ENCODE results near the gene GALNTL6.

The GALNTL6 gene

DNA sequence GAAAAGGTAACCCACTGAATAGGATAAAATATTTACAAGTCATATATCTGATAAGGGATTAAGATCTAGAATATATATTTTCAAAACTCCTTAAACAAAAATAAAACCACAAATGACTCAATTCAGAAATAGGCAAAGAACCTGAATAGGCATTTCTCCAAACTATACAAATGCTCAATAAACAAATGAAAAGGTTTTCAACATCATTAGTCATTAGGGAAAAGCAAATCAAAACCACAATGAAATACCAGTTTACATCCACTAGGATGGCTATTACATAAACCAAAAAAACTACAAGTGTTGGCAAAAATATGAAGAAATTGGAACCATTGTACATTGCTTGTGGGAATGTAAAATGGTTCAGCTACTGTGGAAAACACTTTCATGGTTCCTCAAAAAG is 1188.4 kb downstream of the GALNTL6 start:
- H3K4me1 ChIP-seq (ENCODE audit: control insufficient read depth, insufficient read depth, low read length): no peaks in the 10 kb centered on the region
- no peaks in the 10 kb centered on the region for H3K27me3 ChIP-seq (ENCODE audit: control insufficient read depth, insufficient read depth, low read length)
- H3K36me3 ChIP-seq (ENCODE audit: control insufficient read depth, insufficient read depth, low read length): no peaks in the 10 kb centered on the region
- no peak overlapping the region for H3K9ac ChIP-seq (ENCODE audit: low read depth, low read length)
- H3K4me3 ChIP-seq (ENCODE audit: low read depth, low read length): no peak overlapping the region
- H3K9me3 ChIP-seq (ENCODE audit: control insufficient read depth, insufficient read depth, low read length): no peaks in the 10 kb centered on the region

DNA sequence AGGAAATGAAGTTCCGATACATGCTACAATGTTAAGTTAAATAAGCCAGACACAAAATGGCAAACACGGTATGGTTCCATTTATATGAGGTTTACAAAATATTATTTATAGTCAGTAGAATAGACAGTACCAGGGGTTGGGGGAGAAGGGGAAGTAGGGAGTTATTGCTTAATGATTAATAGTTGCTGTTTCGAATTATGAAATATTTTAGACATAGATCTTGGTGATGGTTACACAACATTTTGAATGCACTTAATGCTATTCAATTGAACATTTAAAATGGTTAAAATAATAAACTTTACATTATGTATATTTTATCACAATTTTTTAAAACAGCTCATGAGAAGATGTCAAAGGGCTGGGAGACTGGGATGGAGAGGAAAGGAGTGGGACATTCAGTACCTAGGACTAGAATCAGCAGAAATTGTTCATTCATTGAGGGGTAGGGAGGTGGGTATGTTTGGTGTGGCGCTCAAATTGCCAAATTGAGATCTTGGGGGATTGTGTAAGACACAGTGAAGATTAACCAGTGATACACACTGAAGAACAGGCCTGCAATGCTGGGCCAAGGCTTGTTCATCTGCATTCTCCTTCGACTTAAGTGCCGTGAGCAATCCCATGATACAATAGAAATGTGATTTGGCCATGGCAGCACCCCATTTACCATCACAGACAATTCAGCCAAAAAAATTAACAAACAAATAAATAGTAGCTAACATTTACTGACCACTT is 1189.8 kb downstream of the GALNTL6 start:
- no peaks in the 10 kb centered on the region for H3K4me1 ChIP-seq (ENCODE audit: control insufficient read depth, insufficient read depth, low read length)
- H3K27me3 ChIP-seq (ENCODE audit: control insufficient read depth, insufficient read depth, low read length): no peaks in the 10 kb centered on the region
- H3K4me3 ChIP-seq (ENCODE audit: low read depth, low read length): no peak overlapping the region
- no peaks in the 10 kb centered on the region for H3K9me3 ChIP-seq (ENCODE audit: control insufficient read depth, insufficient read depth, low read length)
- no peaks in the 10 kb centered on the region for H3K36me3 ChIP-seq (ENCODE audit: control insufficient read depth, insufficient read depth, low read length)
- H3K9ac ChIP-seq (ENCODE audit: low read depth, low read length): no peak overlapping the region

DNA sequence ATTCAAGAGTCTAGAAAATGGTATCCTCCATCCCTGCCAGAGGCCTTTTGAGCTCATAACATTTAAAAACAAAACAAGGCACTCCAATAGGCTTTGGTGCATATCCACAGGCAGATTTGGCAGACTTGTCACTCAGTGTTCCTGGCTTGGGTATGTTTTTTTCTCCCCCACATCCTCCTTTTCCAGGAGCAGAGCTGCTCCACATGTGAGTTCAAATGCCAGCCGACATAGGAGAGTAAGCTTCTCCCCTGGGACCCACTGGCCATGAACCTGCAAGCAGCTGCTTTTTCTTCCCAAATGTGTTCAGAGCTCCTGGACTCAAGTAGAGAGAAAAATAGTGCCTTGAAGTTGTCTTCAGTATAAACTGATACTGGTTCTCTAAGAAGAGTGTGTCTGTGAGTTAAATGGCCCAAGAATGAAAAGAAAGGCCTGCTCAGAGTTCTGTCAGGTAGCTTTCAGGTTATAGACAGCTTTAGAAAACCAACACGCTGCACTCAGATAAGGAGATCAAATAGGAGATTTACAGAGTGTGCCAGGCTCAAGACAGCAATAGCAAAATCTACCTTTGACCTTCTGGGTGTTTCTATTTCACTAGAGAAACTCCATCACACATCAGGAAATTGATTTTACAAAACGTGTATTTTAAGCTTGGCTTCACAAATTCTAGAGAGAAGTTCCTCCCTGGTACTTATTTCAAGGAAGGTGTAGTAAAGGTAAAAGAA is 1192.9 kb downstream of the GALNTL6 start:
- Histone ChIP-seq H3K9ac (ENCODE audit: low read depth, low read length) (no peak overlapping the region), H3K4me1 (ENCODE audit: control insufficient read depth, insufficient read depth, low read length) (no peaks in the 10 kb centered on the region), H3K4me3 (ENCODE audit: low read depth, low read length) (no peak overlapping the region), H3K9me3 (ENCODE audit: control insufficient read depth, insufficient read depth, low read length) (no peaks in the 10 kb centered on the region), H3K27me3 (ENCODE audit: control insufficient read depth, insufficient read depth, low read length) (no peaks in the 10 kb centered on the region), H3K36me3 (ENCODE audit: control insufficient read depth, insufficient read depth, low read length) (no peaks in the 10 kb centered on the region)

DNA sequence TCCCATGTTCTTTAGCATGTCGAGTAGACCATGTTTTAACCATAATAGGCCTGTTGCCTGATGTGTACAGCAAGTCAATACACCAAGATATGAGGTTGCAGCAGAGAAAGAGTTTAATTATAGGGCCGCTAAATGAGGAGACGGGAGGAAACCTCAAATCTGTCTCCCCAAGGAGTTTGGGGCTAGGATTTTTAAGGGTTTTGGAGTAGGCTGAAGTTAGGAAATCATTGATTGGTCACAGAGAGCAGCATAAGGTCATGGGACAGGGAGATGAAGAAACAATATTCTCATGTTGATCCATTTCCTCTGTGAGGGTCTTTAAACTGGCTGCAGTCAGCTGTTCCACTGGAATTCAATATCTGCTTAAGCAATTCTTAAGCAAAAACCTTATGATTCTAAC is 1195.2 kb downstream of the GALNTL6 start:
- no peaks in the 10 kb centered on the region for H3K9me3 ChIP-seq (ENCODE audit: control insufficient read depth, insufficient read depth, low read length)
- no peak overlapping the region for H3K4me3 ChIP-seq (ENCODE audit: low read depth, low read length)
- H3K36me3 ChIP-seq (ENCODE audit: control insufficient read depth, insufficient read depth, low read length): no peaks in the 10 kb centered on the region
- H3K9ac ChIP-seq (ENCODE audit: low read depth, low read length): no peak overlapping the region
- peaks cover 3% of the 10 kb centered on the region for H3K4me1 ChIP-seq (ENCODE audit: control insufficient read depth, insufficient read depth, low read length)
- no peaks in the 10 kb centered on the region for H3K27me3 ChIP-seq (ENCODE audit: control insufficient read depth, insufficient read depth, low read length)

DNA sequence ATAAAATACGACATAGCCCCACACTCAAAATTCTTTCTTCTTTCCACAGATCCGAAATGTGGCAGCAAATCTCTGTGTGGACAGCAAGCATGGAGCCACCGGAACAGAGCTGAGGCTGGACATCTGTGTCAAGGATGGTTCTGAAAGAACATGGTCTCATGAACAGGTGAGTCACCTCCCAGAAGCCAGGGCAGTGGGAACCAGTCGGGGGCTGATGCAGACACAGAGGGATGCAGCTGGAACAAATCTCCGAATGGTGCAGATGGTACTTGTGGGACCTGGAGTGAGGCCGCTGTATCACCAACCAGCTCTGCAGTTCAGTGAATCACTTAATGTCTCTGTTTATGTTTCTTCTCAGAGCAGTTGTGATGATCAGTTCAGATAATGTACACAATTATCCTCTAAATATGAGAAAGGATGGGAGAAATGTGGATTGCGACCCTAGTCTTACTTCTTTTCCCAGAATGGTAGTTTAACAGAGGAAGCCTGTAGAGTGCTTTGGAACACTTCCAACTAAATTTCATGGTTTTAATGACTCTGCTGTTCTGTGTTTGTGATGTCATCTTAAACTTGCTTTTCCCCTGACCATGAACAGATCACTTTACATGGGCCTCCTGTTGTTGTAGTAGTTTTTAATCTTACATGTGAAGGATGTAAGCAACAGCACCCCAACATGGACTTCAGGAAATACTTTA is 1196.1 kb downstream of the GALNTL6 start:
- Histone ChIP-seq H3K9ac (ENCODE audit: low read depth, low read length) (no peak overlapping the region), H3K9me3 (ENCODE audit: control insufficient read depth, insufficient read depth, low read length) (no peaks in the 10 kb centered on the region), H3K4me1 (ENCODE audit: control insufficient read depth, insufficient read depth, low read length) (peaks cover 10% of the 10 kb centered on the region), H3K4me3 (ENCODE audit: low read depth, low read length) (no peak overlapping the region), H3K36me3 (ENCODE audit: control insufficient read depth, insufficient read depth, low read length) (no peaks in the 10 kb centered on the region), H3K27me3 (ENCODE audit: control insufficient read depth, insufficient read depth, low read length) (no peaks in the 10 kb centered on the region)

DNA sequence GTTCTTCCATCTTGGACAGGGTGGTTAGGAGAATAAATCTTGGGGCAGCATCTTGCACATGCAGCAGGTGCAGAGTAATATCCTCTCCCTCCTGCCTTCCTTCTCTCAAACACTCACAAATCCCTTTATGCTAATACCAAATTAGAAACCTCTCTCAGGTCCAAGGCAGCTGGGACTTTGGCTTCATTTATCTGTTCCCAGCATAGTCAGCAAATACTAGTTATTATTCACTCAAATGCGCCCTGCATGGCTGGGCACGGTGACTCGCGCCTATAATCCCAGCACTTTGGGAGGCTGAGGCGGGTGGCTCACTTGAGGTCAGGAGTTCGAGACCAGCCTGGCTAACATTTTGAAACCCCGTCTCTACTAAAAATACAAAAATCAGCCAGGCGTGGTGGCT is 1199.4 kb downstream of the GALNTL6 start:
- Histone ChIP-seq H3K9ac (ENCODE audit: low read depth, low read length) (no peak overlapping the region), H3K36me3 (ENCODE audit: control insufficient read depth, insufficient read depth, low read length) (no peaks in the 10 kb centered on the region), H3K4me1 (ENCODE audit: control insufficient read depth, insufficient read depth, low read length) (peaks cover 10% of the 10 kb centered on the region), H3K27me3 (ENCODE audit: control insufficient read depth, insufficient read depth, low read length) (no peaks in the 10 kb centered on the region), H3K4me3 (ENCODE audit: low read depth, low read length) (no peak overlapping the region), H3K9me3 (ENCODE audit: control insufficient read depth, insufficient read depth, low read length) (no peaks in the 10 kb centered on the region)

DNA sequence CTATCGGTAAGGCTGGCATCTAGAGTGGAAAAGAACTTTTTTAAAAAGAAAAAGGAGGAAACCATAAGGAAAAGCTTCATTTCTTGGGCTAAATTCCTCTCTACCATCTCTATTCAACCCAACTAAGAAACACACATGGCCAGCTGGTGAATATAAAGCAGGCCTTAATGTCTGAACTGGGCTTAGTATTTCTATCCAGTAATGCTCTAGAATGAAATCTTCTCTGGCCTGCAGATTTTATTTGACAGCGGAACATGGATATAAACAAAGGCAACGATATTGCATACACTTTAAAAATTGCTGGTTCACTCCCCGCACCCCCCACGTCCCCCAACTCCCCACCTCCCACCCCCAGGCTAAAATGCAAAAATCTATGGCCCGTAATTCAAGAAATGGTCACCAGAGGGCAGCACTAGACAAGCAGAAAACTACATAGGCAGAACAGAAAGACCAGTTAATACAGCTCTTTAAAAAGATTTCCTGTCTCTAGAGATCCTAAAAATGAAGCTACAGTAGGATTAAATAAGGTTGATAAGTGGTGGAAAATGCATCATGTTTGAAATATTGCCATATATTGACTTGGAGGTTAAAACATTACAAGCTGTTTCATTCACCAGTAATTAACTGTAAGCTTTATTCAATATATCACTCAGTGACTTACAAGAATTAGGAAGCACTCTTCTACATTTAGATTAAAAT is 1200.2 kb downstream of the GALNTL6 start:
- Histone ChIP-seq H3K9me3 (ENCODE audit: control insufficient read depth, insufficient read depth, low read length) (no peaks in the 10 kb centered on the region), H3K4me3 (ENCODE audit: low read depth, low read length) (no peak overlapping the region), H3K4me1 (ENCODE audit: control insufficient read depth, insufficient read depth, low read length) (peaks cover 10% of the 10 kb centered on the region), H3K27me3 (ENCODE audit: control insufficient read depth, insufficient read depth, low read length) (no peaks in the 10 kb centered on the region), H3K9ac (ENCODE audit: low read depth, low read length) (no peak overlapping the region), H3K36me3 (ENCODE audit: control insufficient read depth, insufficient read depth, low read length) (no peaks in the 10 kb centered on the region)

DNA sequence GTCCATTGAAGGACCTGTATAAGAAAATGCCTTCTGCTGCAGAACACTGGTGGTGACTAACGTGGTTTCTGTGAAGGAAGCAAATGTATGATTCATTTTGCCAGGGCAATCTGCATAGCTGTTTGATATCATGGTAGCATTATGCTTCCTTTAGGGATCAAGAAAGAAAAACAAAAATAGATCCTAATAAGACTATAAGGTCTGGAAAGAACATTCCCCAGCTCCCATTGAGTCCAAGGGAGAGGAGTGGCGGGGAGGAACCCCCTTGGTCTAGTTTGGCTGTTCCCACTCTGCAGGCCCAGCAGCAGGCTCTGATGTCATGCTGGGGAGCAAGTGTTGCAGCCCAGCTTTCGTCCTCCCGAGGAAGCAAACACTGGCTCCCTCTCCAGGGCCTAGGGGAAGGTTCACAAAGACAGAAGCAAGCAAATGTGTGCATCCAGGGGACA is 1200.9 kb downstream of the GALNTL6 start:
- no peak overlapping the region for H3K9ac ChIP-seq (ENCODE audit: low read depth, low read length)
- no peak overlapping the region for H3K4me3 ChIP-seq (ENCODE audit: low read depth, low read length)
- H3K36me3 ChIP-seq (ENCODE audit: control insufficient read depth, insufficient read depth, low read length): no peaks in the 10 kb centered on the region
- H3K9me3 ChIP-seq (ENCODE audit: control insufficient read depth, insufficient read depth, low read length): no peaks in the 10 kb centered on the region
- no peaks in the 10 kb centered on the region for H3K27me3 ChIP-seq (ENCODE audit: control insufficient read depth, insufficient read depth, low read length)
- peaks cover 10% of the 10 kb centered on the region for H3K4me1 ChIP-seq (ENCODE audit: control insufficient read depth, insufficient read depth, low read length)

DNA sequence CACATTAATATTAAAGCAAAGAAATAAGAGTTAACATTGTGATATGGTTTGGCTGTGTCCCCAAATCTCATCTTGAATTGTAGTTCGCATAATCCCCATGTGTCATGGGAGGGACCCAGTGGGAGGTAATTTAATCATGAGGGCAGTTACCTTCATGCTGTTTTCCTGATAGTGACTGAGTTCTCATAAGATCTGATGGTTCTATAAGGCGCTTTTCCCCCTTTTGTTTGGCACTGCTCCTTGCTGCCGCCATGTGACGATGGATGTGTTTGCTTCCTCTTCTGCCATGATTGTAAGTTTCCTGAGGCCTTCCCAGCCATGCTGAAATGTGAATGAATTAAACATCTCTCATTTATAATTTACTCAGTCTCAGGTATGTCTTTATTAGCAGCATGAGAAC is 1201.6 kb downstream of the GALNTL6 start:
- H3K9ac ChIP-seq (ENCODE audit: low read depth, low read length): no peak overlapping the region
- H3K27me3 ChIP-seq (ENCODE audit: control insufficient read depth, insufficient read depth, low read length): no peaks in the 10 kb centered on the region
- H3K4me3 ChIP-seq (ENCODE audit: low read depth, low read length): no peak overlapping the region
- peaks cover 10% of the 10 kb centered on the region for H3K4me1 ChIP-seq (ENCODE audit: control insufficient read depth, insufficient read depth, low read length)
- no peaks in the 10 kb centered on the region for H3K36me3 ChIP-seq (ENCODE audit: control insufficient read depth, insufficient read depth, low read length)
- no peaks in the 10 kb centered on the region for H3K9me3 ChIP-seq (ENCODE audit: control insufficient read depth, insufficient read depth, low read length)

DNA sequence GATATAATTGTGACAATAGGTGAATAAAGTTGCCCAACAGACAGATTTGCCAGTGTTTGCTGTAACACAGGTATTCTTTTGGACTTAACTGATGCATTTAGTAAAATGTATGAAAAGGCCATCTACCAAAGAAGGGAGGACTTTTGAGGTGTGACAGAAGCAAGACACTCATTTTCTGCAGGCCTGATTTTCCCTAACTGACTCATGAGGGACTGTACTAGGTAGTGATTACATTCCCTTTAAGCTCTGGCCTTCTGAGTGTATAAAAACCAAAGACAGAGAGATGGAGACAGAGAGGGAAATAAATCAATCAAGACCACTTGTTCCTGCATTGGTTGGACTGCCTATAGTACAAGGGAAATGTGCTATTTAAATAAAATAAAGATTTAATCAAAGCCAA is 1204.6 kb downstream of the GALNTL6 start:
- Histone ChIP-seq H3K4me1 (ENCODE audit: control insufficient read depth, insufficient read depth, low read length) (peaks cover 12% of the 10 kb centered on the region), H3K9me3 (ENCODE audit: control insufficient read depth, insufficient read depth, low read length) (no peaks in the 10 kb centered on the region), H3K36me3 (ENCODE audit: control insufficient read depth, insufficient read depth, low read length) (no peaks in the 10 kb centered on the region), H3K9ac (ENCODE audit: low read depth, low read length) (no peak overlapping the region), H3K4me3 (ENCODE audit: low read depth, low read length) (no peak overlapping the region), H3K27me3 (ENCODE audit: control insufficient read depth, insufficient read depth, low read length) (no peaks in the 10 kb centered on the region)

DNA sequence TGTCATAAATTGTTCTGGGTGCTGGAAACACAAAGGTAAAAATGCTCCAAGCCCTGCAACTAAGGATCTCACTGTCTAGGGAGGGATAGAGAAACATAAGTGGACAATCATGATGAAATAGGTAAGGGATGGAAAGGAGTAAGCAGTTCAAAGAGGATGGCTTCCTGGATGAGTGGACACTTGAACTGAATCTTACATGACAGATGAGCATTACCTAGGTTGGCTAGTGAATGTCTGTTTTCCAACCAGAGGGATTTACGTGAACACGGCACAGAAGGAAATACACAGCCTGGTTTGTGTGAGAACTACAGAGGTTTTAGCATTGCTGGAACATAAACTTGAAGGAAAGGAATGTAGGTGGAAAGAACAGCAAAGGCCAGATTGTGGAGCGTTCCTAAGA is 1205.2 kb downstream of the GALNTL6 start:
- Histone ChIP-seq H3K4me1 (ENCODE audit: control insufficient read depth, insufficient read depth, low read length) (peaks cover 9% of the 10 kb centered on the region), H3K4me3 (ENCODE audit: low read depth, low read length) (no peak overlapping the region), H3K9me3 (ENCODE audit: control insufficient read depth, insufficient read depth, low read length) (no peaks in the 10 kb centered on the region), H3K27me3 (ENCODE audit: control insufficient read depth, insufficient read depth, low read length) (no peaks in the 10 kb centered on the region), H3K9ac (ENCODE audit: low read depth, low read length) (no peak overlapping the region), H3K36me3 (ENCODE audit: control insufficient read depth, insufficient read depth, low read length) (no peaks in the 10 kb centered on the region)

All from iPS-15b (cell line).